Measurements from ENCODE around the gene C1orf159.

GRCh38 chr1:1054099-1054700 lies 61.7 kb downstream of the C1orf159 start:
- TF ChIP-seq POLR2AphosphoS5 (IDR thresholded peaks at IDR 0.05) (no peak), POLR2A (IDR thresholded peaks at IDR 0.05) (no peak)

All from sigmoid colon (tissue), 4 donors.